Measurements from ENCODE around the gene DTNBP1. TPM values are rescaled to one million over a fixed set of nuclear protein-coding genes. Genes with fewer than 3 reads are reported as not detected.
A peak's percentile ranks its signal among the peaks of the same experiment; 100 is the strongest.

DTNBP1 gene
- total RNA-seq, 1 donor from 2014 or later, result 11.0 TPM

DNA sequence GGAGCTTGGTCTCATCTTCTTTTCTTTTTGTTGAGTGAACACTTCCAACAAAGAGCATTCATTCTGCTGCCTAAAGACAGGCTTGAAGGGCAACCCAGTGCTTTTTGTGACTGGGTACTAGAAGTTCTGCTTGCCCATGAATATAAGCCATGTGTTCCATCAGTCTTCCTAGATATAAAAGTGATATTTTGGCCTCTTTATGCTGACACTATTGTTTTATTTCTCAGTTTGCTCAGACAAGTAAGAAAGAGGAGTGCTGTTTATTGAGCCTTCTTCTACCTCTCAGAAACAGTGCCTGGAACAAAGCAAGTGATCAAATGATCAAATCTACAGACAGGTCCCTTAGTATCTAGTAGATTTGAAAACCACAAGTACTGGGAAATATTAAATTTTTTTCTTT lies 2.4 kb upstream of the DTNBP1 start:
- TF ChIP-seq, protein P1, sequence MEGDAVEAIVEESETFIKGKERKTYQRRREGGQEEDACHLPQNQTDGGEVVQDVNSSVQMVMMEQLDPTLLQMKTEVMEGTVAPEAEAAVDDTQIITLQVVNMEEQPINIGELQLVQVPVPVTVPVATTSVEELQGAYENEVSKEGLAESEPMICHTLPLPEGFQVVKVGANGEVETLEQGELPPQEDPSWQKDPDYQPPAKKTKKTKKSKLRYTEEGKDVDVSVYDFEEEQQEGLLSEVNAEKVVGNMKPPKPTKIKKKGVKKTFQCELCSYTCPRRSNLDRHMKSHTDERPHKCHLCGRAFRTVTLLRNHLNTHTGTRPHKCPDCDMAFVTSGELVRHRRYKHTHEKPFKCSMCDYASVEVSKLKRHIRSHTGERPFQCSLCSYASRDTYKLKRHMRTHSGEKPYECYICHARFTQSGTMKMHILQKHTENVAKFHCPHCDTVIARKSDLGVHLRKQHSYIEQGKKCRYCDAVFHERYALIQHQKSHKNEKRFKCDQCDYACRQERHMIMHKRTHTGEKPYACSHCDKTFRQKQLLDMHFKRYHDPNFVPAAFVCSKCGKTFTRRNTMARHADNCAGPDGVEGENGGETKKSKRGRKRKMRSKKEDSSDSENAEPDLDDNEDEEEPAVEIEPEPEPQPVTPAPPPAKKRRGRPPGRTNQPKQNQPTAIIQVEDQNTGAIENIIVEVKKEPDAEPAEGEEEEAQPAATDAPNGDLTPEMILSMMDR (IDR thresholded peaks at IDR 0.05; ENCODE audit: insufficient read depth, low read length, poor library complexity, severe bottlenecking), result no peak
- Histone ChIP-seq H3K36me3 (ENCODE audit: control insufficient read depth, insufficient read depth, low read length) (no peaks in the 10 kb centered on the region), H3K27me3 (ENCODE audit: control insufficient read depth, insufficient read depth, low read length) (no peaks in the 10 kb centered on the region), H3K4me3 (ENCODE audit: low read depth, low read length) (no peak overlapping the region)
- no peak for DNase-seq (ENCODE audit: low read depth)

DNA sequence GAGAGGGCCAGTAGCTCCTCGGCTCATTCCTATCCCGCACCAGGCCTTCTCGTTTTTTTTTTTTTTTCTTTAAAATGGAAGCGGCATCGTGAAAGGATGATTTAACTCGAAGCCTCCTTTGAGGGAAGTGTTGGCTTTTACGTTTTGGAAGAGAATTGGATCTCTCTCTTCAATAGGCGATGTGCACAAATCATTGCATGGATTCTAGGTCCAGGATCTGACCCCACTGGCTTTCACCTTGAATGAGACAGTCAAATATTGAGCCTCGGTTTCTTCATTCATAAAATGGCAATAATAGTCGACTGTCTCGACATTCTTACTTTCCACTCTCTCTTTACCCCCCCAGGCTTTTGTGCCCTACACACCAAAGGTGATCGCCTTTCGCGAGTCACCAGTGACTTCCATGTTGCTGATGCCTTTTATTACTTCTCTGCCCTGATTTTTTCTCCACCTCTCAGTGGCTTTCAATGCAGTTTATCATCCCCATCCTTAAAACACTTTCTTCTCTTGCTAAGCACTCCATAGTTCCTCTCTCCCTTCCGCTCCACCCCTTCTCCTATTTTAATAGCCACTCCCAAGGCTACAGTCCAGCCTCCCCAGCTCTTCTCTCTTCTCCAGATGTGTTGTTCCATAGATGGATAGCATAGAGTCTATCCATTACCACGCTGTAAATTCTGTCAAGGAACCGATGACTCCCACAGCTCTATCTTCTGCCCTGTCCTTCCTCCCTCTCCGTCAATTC lies 473 bp upstream of the DTNBP1 start:
- H3K36me3 ChIP-seq (ENCODE audit: control insufficient read depth, insufficient read depth, low read length), result no peaks in the 10 kb centered on the region
- no peaks in the 10 kb centered on the region for H3K27me3 ChIP-seq (ENCODE audit: control insufficient read depth, insufficient read depth, low read length)
- TF ChIP-seq, protein P1 (IDR thresholded peaks at IDR 0.05; ENCODE audit: insufficient read depth, low read length, poor library complexity, severe bottlenecking), result no peak
- no peak for DNase-seq (ENCODE audit: low read depth)
- H3K4me3 ChIP-seq (ENCODE audit: low read depth, low read length), result peak overlapping the region; percentile 83

DNA sequence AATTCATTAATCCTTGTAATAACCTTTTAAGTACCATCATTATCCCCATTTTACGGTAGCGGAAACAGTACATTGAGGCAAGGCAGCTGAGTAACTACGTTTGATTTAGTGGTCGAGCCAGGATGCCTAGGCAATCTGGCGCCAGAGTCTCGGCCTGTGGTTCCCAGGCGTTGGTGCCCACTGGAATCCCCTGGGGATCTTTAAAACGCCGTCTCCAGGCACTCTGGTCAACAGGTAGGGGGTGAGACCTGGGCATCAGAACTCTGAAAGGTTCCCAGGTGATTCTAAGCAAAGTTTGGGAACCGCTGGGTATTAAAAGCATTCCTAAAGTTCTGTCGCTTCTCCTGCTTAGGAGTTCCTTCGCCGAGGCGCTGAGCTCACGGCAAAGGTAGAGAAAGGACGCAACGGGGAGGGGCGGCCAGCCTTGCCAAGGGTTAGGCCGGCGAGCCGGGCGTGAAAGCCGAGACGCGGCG lies 939 bp downstream of the DTNBP1 start:
- no peaks in the 10 kb centered on the region for H3K36me3 ChIP-seq (ENCODE audit: control insufficient read depth, insufficient read depth, low read length)
- no peak for DNase-seq (ENCODE audit: low read depth)
- TF ChIP-seq, protein P1 (IDR thresholded peaks at IDR 0.05; ENCODE audit: insufficient read depth, low read length, poor library complexity, severe bottlenecking), result no peak
- H3K4me3 ChIP-seq (ENCODE audit: low read depth, low read length), result peak overlapping the region; percentile 83
- H3K27me3 ChIP-seq (ENCODE audit: control insufficient read depth, insufficient read depth, low read length), result no peaks in the 10 kb centered on the region

DNA sequence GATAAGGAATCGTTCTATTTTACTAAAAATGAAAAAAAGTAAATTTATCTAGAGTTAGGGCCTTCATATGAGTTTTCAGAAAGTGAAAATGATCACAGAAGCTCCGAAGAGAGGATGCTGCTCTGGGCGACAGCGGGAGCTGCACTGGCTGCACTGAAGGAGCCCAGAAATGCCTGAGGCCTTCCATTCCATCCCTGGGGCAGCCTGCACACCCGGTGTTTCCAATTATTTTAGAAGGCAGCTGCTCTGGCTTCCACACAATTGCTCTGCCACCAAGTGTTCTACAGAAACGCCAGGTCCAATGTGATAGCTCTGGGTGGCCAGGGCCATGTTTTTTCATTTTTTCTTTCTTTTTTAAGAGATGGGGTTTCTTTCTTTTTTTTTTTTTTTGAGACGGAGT lies 3.6 kb downstream of the DTNBP1 start:
- TF ChIP-seq, protein P1 (IDR thresholded peaks at IDR 0.05; ENCODE audit: insufficient read depth, low read length, poor library complexity, severe bottlenecking), result no peak
- DNase-seq (ENCODE audit: low read depth), result no peak
- no peaks in the 10 kb centered on the region for H3K36me3 ChIP-seq (ENCODE audit: control insufficient read depth, insufficient read depth, low read length)

DNA sequence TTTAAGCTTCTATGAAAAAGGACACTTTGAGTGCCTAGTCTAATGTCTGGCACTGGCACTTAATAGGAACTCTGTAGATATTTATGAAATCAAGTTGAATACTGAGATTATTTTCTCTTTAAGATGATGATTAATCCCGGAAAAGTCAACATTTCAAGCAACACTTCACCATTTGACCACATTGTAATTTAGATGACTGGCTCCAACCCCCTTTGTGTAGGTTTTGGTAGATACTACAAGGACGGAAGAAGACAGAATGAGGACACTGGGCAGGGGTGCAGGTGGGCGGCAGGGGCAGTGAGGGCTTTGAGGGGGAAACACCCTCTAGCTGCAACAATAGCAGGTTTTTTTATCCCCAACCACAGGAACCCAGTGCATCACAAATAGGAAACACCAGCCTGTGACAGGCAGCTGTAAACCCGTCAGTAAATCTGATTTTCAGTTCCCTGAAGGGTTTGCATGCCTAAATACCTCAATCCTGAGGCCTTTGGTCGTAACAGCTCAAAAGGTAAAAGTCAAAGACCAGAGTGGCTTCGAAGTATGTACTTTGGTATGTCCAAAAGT lies 4.6 kb downstream of the DTNBP1 start:
- Histone ChIP-seq H3K27me3 (ENCODE audit: control insufficient read depth, insufficient read depth, low read length) (no peaks in the 10 kb centered on the region), H3K4me3 (ENCODE audit: low read depth, low read length) (no peak overlapping the region), H3K36me3 (ENCODE audit: control insufficient read depth, insufficient read depth, low read length) (no peaks in the 10 kb centered on the region)
- DNase-seq (ENCODE audit: low read depth), result no peak
- TF ChIP-seq, protein P1 (IDR thresholded peaks at IDR 0.05; ENCODE audit: insufficient read depth, low read length, poor library complexity, severe bottlenecking), result no peak

More for the DNA sequence above, 3.6 kb downstream of the DTNBP1 start:
- Histone ChIP-seq H3K4me3 (ENCODE audit: low read depth, low read length) (no peak overlapping the region), H3K27me3 (ENCODE audit: control insufficient read depth, insufficient read depth, low read length) (no peaks in the 10 kb centered on the region)

Measured in kidney epithelial cell (primary cell).